ENCODE results near the gene PIAS4.

Gene PIAS4

GRCh38 chr19:4059453-4059871 lies 51.9 kb downstream of the PIAS4 start:
- no peak for DNase-seq (ENCODE audit: low read depth)
- H3K4me3 ChIP-seq (replicated peaks; ENCODE audit: low read depth, low read length), result peak overlapping the region; percentile 5
- no peak for TF ChIP-seq CTCF (IDR thresholded peaks at IDR 0.05; ENCODE audit: low read length, missing control alignments)

- no peak for TF ChIP-seq CTCF (IDR thresholded peaks at IDR 0.05; ENCODE audit: low read length, missing control alignments)
- H3K4me3 ChIP-seq (replicated peaks; ENCODE audit: low read depth, low read length), result no peak overlapping the region
- peak; percentile 54 for DNase-seq (ENCODE audit: low read depth)
Measured at GRCh38 chr19:4059891-4060620, 52.5 kb downstream of the PIAS4 start.

GRCh38 chr19:4060621-4061177 lies 53.2 kb downstream of the PIAS4 start:
- no peak overlapping the region for H3K4me3 ChIP-seq (replicated peaks; ENCODE audit: low read depth, low read length)
- no peak for DNase-seq (ENCODE audit: low read depth)
- TF ChIP-seq CTCF (IDR thresholded peaks at IDR 0.05; ENCODE audit: low read length, missing control alignments), result no peak

- no peak for TF ChIP-seq CTCF (IDR thresholded peaks at IDR 0.05; ENCODE audit: low read length, missing control alignments)
- no peak overlapping the region for H3K4me3 ChIP-seq (replicated peaks; ENCODE audit: low read depth, low read length)
- DNase-seq (ENCODE audit: low read depth), result no peak
Measured at GRCh38 chr19:4061178-4061682, 53.7 kb downstream of the PIAS4 start.

- DNase-seq (ENCODE audit: low read depth), result no peak
- H3K4me3 ChIP-seq (replicated peaks; ENCODE audit: low read depth, low read length), result no peak overlapping the region
- TF ChIP-seq CTCF (IDR thresholded peaks at IDR 0.05; ENCODE audit: low read length, missing control alignments), result no peak
Measured at GRCh38 chr19:4061683-4062418, 54.3 kb downstream of the PIAS4 start.

GRCh38 chr19:4062419-4063368 lies 55.2 kb downstream of the PIAS4 start:
- no peak for TF ChIP-seq CTCF (IDR thresholded peaks at IDR 0.05; ENCODE audit: low read length, missing control alignments)
- H3K4me3 ChIP-seq (replicated peaks; ENCODE audit: low read depth, low read length), result peak overlapping the region; percentile 14
- no peak for DNase-seq (ENCODE audit: low read depth)

Data from fibroblast of pulmonary artery (primary cell).